ENCODE measurements around the gene PPP1R26. TPM values are rescaled to one million over a fixed set of nuclear protein-coding genes. Genes with fewer than 3 reads are reported as not detected.
"Not testable (repeated sequence)": the region's sequence is repeated elsewhere in the genome, so short reads cannot be mapped to it uniquely, and the experiment has no call there.

Gene PPP1R26
- total RNA-seq, 2 donors from 2014 or later: 18.9 to 19.7 TPM

GRCh38 chr9:135512241-135512603 is 32.6 kb downstream of the PPP1R26 start:
- no peaks in the 10 kb centered on the region for H3K4me1 ChIP-seq
- no peaks in the 10 kb centered on the region for H3K9me3 ChIP-seq
- DNase-seq: no peak
- intact Hi-C loops (cut with DNase I): no loop called here
- no peaks in the 10 kb centered on the region for H3K27me3 ChIP-seq
- no peak overlapping the region for H3K4me3 ChIP-seq
- no peak overlapping the region for H3K9ac ChIP-seq (ENCODE audit: low read depth in 2 of 2, low read length in 2 of 2)
- H3K27ac ChIP-seq: no peak overlapping the region
- no peaks in the 10 kb centered on the region for H3K36me3 ChIP-seq
- no peak for TF ChIP-seq CTCF (IDR thresholded peaks at IDR 0.05)

DNA sequence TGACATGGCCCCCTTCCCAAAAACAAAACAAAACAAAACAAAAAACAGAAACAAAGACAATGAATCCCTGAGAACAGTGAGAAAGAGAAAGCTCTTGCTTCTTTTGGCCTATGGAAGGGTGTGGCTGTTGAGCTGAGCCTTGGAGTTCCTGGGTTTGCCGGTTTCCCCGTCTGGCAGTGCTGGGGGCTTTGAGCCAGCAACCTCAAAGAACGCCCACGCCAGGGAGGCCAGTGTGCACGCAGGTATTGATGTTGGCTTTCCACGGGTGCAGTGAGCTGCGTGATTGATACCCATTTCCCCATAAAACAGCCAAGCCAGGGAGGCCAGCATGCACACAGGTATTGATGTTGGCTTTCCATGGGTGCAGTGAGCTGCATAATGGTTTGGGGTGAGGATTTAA is 33.3 kb downstream of the PPP1R26 start:
- intact Hi-C loops (cut with DNase I): no loop called here
- Histone ChIP-seq H3K4me3 (no peak overlapping the region), H3K36me3 (no peaks in the 10 kb centered on the region), H3K9ac (ENCODE audit: low read depth in 2 of 2, low read length in 2 of 2) (no peak overlapping the region), H3K27ac (no peak overlapping the region), H3K4me1 (no peaks in the 10 kb centered on the region), H3K9me3 (no peaks in the 10 kb centered on the region), H3K27me3 (no peaks in the 10 kb centered on the region)
- DNase-seq: no peak
- TF ChIP-seq CTCF (IDR thresholded peaks at IDR 0.05): no peak

- no peaks in the 10 kb centered on the region for H3K36me3 ChIP-seq
- DNase-seq: no peak
- H3K27ac ChIP-seq: no peak overlapping the region
Measured at GRCh38 chr9:135513351-135513846, 33.8 kb downstream of the PPP1R26 start.

GRCh38 chr9:135513906-135514305 is 34.3 kb downstream of the PPP1R26 start:
- H3K4me1 ChIP-seq; H3K27me3 ChIP-seq; intact Hi-C loops (cut with DNase I); H3K9me3 ChIP-seq; DNase-seq; H3K36me3 ChIP-seq; H3K27ac ChIP-seq; H3K4me3 ChIP-seq; H3K9ac ChIP-seq (ENCODE audit: low read depth in 2 of 2, low read length in 2 of 2): not testable (repeated sequence)

More at GRCh38 chr9:135513351-135513846, 33.8 kb downstream of the PPP1R26 start:
- TF ChIP-seq CTCF (IDR thresholded peaks at IDR 0.05): no peak
- intact Hi-C loops (cut with DNase I): no loop called here
- Histone ChIP-seq H3K27me3 (no peaks in the 10 kb centered on the region), H3K4me1 (no peaks in the 10 kb centered on the region), H3K4me3 (no peak overlapping the region), H3K9ac (ENCODE audit: low read depth in 2 of 2, low read length in 2 of 2) (no peak overlapping the region), H3K9me3 (no peaks in the 10 kb centered on the region)

DNA sequence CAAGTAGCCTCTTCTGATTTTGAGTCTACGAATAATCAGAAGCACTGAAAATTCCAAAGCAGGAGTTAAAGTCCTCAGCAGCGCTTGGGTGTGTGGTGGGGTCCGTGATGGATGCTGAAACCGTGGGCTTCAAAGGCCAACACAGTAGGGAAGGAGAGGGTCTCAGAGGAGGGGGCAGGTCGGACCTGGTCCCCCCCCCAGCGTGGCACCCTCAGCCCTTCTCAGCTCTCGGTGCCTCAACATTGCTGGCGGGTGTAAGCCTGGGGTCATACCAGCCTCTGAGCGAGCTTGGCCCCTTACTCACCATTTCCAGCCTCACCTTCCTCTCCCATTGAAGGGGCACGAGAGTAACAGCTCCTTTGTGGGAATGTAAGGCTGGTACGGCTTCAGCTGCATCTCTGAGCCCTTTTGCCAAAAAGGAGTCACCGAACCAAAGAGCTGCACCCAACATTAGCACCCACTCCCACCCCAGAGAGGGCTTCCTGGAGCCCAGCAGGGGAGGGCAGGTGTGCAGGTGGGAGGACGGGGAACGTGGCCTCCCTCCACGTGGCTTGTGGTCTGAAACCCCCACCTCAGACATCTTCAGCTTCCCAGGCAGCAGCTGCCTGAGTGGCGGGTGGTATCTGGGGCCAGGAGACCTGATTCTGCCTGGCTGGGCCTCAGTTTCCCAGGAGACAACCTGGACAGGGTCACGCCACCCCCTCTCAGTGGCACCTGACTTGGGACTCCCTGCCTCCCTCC is 34.9 kb downstream of the PPP1R26 start:
- Histone ChIP-seq H3K9ac (ENCODE audit: low read depth in 2 of 2, low read length in 2 of 2) (no peak overlapping the region), H3K9me3 (no peaks in the 10 kb centered on the region), H3K27me3 (no peaks in the 10 kb centered on the region), H3K27ac (no peak overlapping the region), H3K4me3 (no peak overlapping the region), H3K4me1 (no peaks in the 10 kb centered on the region), H3K36me3 (no peaks in the 10 kb centered on the region)
- no peak for DNase-seq
- no peak for TF ChIP-seq CTCF (IDR thresholded peaks at IDR 0.05)
- intact Hi-C loops (cut with DNase I): no loop called here
